Gastrocnemius medialis (tissue), 4 donors: ENCODE data around the gene EEF1E1.

ENCODE experiments used
- CTCF ChIP-seq, 5 experiments: fragments of 450-650 bp in 3 of 5; fragments of 200-600 bp in 2 of 5; sonication (generic) in 2 of 5; IDR thresholded peaks in 4 of 5; conservative IDR thresholded peaks in 1 of 5; 1 replicate in 4 of 5; 2 replicates in 1 of 5; pipeline ENCODE4 v1.5.1; 2016 to 2019; ENCODE audit warnings: antibody characterized with exemption in 5 of 5, mild to moderate bottlenecking in 3 of 5, moderate library complexity in 3 of 5
- POLR2A ChIP-seq, 2 donors: fragments of 450-650 bp; IDR thresholded peaks; one replicate each; pipeline ENCODE4 v1.6.1; 2017; ENCODE audit warnings: antibody characterized with exemption in 2 of 2, mild to moderate bottlenecking in 2 of 2, moderate library complexity in 2 of 2

- TF ChIP-seq POLR2A (IDR thresholded peaks at IDR 0.05) (no peak), CTCF (IDR thresholded peaks at IDR 0.05 in 4 of 5, conservative IDR thresholded peaks at IDR 0.05 in 1 of 5) (no peak)
These were observed 42.0 kb downstream of the EEF1E1 start for GRCh38 chr6:8060346-8060745.
